ENCODE measurements around the gene UGT1A7.

- TF ChIP-seq EZH2 (IDR thresholded peaks at IDR 0.05; ENCODE audit: insufficient read depth, poor library complexity, severe bottlenecking) (no peak), EZH2phosphoT487 (IDR thresholded peaks at IDR 0.05; ENCODE audit: insufficient read depth, low read depth) (no peak)
Observed at GRCh38 chr2:233775414-233775813, 93.7 kb downstream of the UGT1A7 start.
